GM12878 (cell line): Measurements from ENCODE around the gene TBCCD1. TPM values are rescaled to one million over a fixed set of nuclear protein-coding genes. Genes with fewer than 3 reads are reported as not detected.

ENCODE experiments used
- EZH2 ChIP-seq: IDR thresholded peaks from 2 replicates; pipeline ENCODE4 v1.6.1; 2012; ENCODE audit warnings: low read depth, mild to moderate bottlenecking, control low read depth, inconsistent platforms, low read length, borderline replicate concordance; ENCODE audit not compliant: control insufficient read depth
- MEF2A ChIP-seq: IDR thresholded peaks from 2 replicates; pipeline ENCODE4 v1.6.1; 2011; ENCODE audit warnings: low read depth, mild to moderate bottlenecking, low read length, moderate library complexity; ENCODE audit not compliant: insufficient read depth
- POLR2AphosphoS5 ChIP-seq: IDR thresholded peaks from 2 replicates; pipeline ENCODE4 v1.6.1; 2011; ENCODE audit warnings: mild to moderate bottlenecking, low read length, inconsistent platforms
- RAD21 ChIP-seq: IDR thresholded peaks from 2 replicates; pipeline ENCODE4 v1.6.1; 2011; ENCODE audit warnings: mild to moderate bottlenecking, low read depth, low read length, moderate library complexity; ENCODE audit not compliant: insufficient read depth
- RBBP5 ChIP-seq: fragments of 200-600 bp; sonication (generic); conservative IDR thresholded peaks from 2 replicates; pipeline ENCODE4 v1.6.1; 2016
- RELA ChIP-seq: fragments of 450-650 bp; IDR thresholded peaks from 2 replicates; pipeline ENCODE4 v1.8.0; 2014; ENCODE audit warnings: borderline replicate concordance; ENCODE audit not compliant: partially characterized antibody
- SIX5 ChIP-seq: IDR thresholded peaks from 2 replicates; pipeline ENCODE4 v1.6.1; 2011; ENCODE audit warnings: mild to moderate bottlenecking, low read depth, low read length, moderate library complexity; ENCODE audit not compliant: severe bottlenecking
- SMAD5 ChIP-seq: IDR thresholded peaks from 2 replicates; pipeline ENCODE4 v1.6.1; 2016; ENCODE audit warnings: antibody characterized with exemption, low read depth
- SUPT20H ChIP-seq: IDR thresholded peaks from 2 replicates; pipeline ENCODE4 v1.6.1; 2011; ENCODE audit warnings: low read depth, mild to moderate bottlenecking, low read length, moderate library complexity, borderline replicate concordance; ENCODE audit not compliant: control insufficient read depth
- TCF12 ChIP-seq: IDR thresholded peaks from 2 replicates; pipeline ENCODE4 v1.6.1; 2011; ENCODE audit warnings: low read depth, mild to moderate bottlenecking, low read length
- polyA plus RNA-seq, 11 experiments: library from polyadenylated mRNA; depleted of rRNA in 4 of 11; unstranded in 6 of 11; stranded (reverse) in 5 of 11; fragments of >200 nt; fragmentation: Nextera tagmentation in 4 of 11; fragmentation: Illumina TruSeq in 1 of 11; extraction: Ambion mirVana in 4 of 11; extraction: Trizol in 1 of 11; gene quantifications; 1 replicate in 1 of 11; 2 replicates in 10 of 11; pipeline versions ENCODE4 v1.2.1 to v1.2.3, GENCODE V29; 2011 to 2016; ENCODE audit warnings: inconsistent platforms in 2 of 11, missing spikeins in 2 of 11, low read depth in 1 of 11
- total RNA-seq, 4 experiments: library from RNA; depleted of rRNA in 3 of 4; stranded (reverse); fragments of >200 nt in 3 of 4; fragmentation: Illumina TruSeq in 1 of 4; extraction: Trizol in 1 of 4; gene quantifications; 2 replicates each; pipeline versions ENCODE4 v1.2.1 to v1.2.3, GENCODE V29; 2013 to 2021
- TF ChIP-seq, protein P1 (sequence below): fragments of 150-350 bp; IDR thresholded peaks from 2 replicates; pipeline ENCODE4 v1.6.1; 2016; ENCODE audit warnings: low read depth, low read length
- TF ChIP-seq, protein P2 (sequence below): fragments of 450-650 bp; IDR thresholded peaks from 2 replicates; pipeline ENCODE4 v1.6.1; 2017; ENCODE audit warnings: mild to moderate bottlenecking
- TF ChIP-seq, protein P3 (sequence below): fragments of 450-650 bp; IDR thresholded peaks from 2 replicates; pipeline ENCODE4 v1.6.1; 2018; ENCODE audit warnings: borderline replicate concordance, mild to moderate bottlenecking; ENCODE audit not compliant: partially characterized antibody
- TF ChIP-seq, protein P4 (sequence below): IDR thresholded peaks from 2 replicates; pipeline ENCODE4 v1.6.1; 2012; ENCODE audit warnings: low read depth, low read length, improper control_type of control experiment
- TF ChIP-seq, protein P5 (sequence below): IDR thresholded peaks from 2 replicates; pipeline ENCODE4 v1.6.1; 2011; ENCODE audit warnings: borderline replicate concordance, low read depth, mild to moderate bottlenecking, moderate library complexity, mixed read lengths, low read length; ENCODE audit not compliant: insufficient read depth; ENCODE audit errors: extremely low read length
- TF ChIP-seq, protein P6 (sequence below): fragments of 450-650 bp; IDR thresholded peaks from 2 replicates; pipeline ENCODE4 v1.6.1; 2017; ENCODE audit warnings: borderline replicate concordance

Gene TBCCD1
- total and polyA plus RNA-seq, 10 of the 15 experiments (the other 5 are each of a cell fraction or from before 2014, with no cell fraction given) = 6.9 to 23.4 (median 14.7) TPM

DNA sequence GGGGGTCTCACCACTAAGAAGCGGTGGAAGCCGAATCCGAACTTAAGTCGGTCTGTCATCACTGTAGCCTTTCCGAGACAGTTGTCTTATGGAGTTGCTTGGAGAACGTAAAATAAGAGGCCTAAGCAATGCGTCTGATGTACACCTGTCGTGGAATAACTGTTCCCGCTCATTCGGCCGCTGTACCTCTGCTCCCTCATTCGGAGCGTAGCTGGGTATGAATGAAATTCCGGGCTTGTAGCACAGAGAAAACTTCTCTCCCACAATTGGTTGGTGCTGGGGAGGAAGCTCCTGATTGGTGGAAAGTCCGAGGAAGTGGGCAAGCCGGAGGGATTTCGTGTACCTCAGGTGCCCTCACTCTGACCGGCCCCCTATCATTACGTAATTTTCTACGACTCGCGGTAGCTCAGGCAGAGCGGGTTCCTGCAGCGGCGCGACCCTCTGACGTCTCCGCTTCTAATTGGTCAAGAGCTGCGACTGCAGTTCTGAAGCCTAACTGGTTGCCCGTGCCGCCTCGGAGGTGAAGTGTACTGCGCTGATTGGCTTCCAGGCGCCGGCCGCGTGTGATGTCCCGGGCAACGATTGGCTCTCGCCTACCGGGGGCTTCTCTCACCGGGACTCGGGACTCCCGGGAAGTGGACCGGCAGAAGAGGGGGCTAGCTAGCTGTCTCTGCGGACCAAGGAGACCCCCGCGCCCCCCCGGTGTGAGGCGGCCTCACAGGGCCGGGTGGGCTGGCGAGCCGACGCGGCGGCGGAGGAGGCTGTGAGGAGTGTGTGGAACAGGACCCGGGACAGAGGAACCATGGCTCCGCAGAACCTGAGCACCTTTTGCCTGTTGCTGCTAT, 3.2 kb upstream of the TBCCD1 start, which contains the start of gene DNAJB11 (continued):
- TF ChIP-seq, protein P1, sequence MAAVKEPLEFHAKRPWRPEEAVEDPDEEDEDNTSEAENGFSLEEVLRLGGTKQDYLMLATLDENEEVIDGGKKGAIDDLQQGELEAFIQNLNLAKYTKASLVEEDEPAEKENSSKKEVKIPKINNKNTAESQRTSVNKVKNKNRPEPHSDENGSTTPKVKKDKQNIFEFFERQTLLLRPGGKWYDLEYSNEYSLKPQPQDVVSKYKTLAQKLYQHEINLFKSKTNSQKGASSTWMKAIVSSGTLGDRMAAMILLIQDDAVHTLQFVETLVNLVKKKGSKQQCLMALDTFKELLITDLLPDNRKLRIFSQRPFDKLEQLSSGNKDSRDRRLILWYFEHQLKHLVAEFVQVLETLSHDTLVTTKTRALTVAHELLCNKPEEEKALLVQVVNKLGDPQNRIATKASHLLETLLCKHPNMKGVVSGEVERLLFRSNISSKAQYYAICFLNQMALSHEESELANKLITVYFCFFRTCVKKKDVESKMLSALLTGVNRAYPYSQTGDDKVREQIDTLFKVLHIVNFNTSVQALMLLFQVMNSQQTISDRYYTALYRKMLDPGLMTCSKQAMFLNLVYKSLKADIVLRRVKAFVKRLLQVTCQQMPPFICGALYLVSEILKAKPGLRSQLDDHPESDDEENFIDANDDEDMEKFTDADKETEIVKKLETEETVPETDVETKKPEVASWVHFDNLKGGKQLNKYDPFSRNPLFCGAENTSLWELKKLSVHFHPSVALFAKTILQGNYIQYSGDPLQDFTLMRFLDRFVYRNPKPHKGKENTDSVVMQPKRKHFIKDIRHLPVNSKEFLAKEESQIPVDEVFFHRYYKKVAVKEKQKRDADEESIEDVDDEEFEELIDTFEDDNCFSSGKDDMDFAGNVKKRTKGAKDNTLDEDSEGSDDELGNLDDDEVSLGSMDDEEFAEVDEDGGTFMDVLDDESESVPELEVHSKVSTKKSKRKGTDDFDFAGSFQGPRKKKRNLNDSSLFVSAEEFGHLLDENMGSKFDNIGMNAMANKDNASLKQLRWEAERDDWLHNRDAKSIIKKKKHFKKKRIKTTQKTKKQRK = no peak
- no peak for TF ChIP-seq MEF2A
- no peak for TF ChIP-seq SUPT20H
- TF ChIP-seq, protein P2, sequence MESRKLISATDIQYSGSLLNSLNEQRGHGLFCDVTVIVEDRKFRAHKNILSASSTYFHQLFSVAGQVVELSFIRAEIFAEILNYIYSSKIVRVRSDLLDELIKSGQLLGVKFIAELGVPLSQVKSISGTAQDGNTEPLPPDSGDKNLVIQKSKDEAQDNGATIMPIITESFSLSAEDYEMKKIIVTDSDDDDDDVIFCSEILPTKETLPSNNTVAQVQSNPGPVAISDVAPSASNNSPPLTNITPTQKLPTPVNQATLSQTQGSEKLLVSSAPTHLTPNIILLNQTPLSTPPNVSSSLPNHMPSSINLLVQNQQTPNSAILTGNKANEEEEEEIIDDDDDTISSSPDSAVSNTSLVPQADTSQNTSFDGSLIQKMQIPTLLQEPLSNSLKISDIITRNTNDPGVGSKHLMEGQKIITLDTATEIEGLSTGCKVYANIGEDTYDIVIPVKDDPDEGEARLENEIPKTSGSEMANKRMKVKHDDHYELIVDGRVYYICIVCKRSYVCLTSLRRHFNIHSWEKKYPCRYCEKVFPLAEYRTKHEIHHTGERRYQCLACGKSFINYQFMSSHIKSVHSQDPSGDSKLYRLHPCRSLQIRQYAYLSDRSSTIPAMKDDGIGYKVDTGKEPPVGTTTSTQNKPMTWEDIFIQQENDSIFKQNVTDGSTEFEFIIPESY = no peak
- no peak for TF ChIP-seq EZH2
- TF ChIP-seq, protein P3, sequence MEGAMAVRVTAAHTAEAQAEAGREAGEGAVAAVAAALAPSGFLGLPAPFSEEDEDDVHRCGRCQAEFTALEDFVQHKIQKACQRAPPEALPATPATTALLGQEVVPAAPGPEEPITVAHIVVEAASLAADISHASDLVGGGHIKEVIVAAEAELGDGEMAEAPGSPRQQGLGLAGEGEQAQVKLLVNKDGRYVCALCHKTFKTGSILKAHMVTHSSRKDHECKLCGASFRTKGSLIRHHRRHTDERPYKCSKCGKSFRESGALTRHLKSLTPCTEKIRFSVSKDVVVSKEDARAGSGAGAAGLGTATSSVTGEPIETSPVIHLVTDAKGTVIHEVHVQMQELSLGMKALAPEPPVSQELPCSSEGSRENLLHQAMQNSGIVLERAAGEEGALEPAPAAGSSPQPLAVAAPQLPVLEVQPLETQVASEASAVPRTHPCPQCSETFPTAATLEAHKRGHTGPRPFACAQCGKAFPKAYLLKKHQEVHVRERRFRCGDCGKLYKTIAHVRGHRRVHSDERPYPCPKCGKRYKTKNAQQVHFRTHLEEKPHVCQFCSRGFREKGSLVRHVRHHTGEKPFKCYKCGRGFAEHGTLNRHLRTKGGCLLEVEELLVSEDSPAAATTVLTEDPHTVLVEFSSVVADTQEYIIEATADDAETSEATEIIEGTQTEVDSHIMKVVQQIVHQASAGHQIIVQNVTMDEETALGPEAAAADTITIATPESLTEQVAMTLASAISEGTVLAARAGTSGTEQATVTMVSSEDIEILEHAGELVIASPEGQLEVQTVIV = peak; percentile 54
- TF ChIP-seq, protein P4, sequence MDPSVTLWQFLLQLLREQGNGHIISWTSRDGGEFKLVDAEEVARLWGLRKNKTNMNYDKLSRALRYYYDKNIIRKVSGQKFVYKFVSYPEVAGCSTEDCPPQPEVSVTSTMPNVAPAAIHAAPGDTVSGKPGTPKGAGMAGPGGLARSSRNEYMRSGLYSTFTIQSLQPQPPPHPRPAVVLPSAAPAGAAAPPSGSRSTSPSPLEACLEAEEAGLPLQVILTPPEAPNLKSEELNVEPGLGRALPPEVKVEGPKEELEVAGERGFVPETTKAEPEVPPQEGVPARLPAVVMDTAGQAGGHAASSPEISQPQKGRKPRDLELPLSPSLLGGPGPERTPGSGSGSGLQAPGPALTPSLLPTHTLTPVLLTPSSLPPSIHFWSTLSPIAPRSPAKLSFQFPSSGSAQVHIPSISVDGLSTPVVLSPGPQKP = no peak; the same call in 1 of the 2 replicates
- TF ChIP-seq, protein P5, sequence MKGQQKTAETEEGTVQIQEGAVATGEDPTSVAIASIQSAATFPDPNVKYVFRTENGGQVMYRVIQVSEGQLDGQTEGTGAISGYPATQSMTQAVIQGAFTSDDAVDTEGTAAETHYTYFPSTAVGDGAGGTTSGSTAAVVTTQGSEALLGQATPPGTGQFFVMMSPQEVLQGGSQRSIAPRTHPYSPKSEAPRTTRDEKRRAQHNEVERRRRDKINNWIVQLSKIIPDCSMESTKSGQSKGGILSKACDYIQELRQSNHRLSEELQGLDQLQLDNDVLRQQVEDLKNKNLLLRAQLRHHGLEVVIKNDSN = no peak
- no peak for TF ChIP-seq RAD21
- TF ChIP-seq RELA = no peak
- TF ChIP-seq, protein P6, sequence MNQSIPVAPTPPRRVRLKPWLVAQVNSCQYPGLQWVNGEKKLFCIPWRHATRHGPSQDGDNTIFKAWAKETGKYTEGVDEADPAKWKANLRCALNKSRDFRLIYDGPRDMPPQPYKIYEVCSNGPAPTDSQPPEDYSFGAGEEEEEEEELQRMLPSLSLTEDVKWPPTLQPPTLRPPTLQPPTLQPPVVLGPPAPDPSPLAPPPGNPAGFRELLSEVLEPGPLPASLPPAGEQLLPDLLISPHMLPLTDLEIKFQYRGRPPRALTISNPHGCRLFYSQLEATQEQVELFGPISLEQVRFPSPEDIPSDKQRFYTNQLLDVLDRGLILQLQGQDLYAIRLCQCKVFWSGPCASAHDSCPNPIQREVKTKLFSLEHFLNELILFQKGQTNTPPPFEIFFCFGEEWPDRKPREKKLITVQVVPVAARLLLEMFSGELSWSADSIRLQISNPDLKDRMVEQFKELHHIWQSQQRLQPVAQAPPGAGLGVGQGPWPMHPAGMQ = no peak
- no peak for TF ChIP-seq SIX5
- no peak for TF ChIP-seq RBBP5
- TF ChIP-seq POLR2AphosphoS5 = peak; percentile 99
- peak; percentile 50; the same call in 1 of the 2 replicates for TF ChIP-seq TCF12
- peak; percentile 93 for TF ChIP-seq SMAD5
